KG1 (cell line): ENCODE measurements around the gene PTPN6.
"Not testable (repeated sequence)": the region's sequence is repeated elsewhere in the genome, so short reads cannot be mapped to it uniquely, and the experiment has no call there.

Experiments
- DNase-seq: peaks from one replicate; lab custom pipeline; 2025; lab: John Stamatoyannopoulos, UW

Gene PTPN6

DNA sequence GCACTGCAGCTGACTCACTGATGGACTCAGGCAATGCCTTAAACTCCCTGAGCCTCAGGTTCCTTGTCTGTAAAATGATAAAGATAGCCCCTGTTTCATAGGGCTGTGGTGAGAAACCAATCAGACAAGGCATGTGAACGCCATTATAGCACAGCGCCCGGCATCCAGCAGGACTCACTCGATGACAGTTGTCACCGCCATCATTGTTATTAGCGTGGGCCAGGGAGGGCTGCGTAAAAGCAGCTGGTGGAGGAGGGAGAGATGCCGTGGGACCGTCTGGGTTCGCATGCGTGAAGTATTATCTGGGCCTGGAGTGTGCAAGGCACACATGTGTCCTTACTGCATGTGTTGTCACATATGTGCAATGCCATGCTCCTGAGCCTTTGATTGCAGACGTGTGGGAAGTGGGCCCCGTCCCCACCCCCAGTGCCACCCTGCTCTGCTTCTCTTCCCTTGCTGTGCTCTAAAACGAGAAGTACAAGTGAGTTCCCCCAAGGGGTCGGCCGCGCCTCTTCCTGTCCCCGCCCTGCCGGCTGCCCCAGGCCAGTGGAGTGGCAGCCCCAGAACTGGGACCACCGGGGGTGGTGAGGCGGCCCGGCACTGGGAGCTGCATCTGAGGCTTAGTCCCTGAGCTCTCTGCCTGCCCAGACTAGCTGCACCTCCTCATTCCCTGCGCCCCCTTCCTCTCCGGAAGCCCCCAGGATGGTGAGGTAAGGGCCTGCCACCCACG is at the start of gene PTPN6:
Gene PTPN6, plus strand, starts transcription at position 546 of the 730 bp plus-strand sequence. Its CDS starts 157 bp downstream, at position 703.
- DNase-seq = peak; percentile 78

DNA sequence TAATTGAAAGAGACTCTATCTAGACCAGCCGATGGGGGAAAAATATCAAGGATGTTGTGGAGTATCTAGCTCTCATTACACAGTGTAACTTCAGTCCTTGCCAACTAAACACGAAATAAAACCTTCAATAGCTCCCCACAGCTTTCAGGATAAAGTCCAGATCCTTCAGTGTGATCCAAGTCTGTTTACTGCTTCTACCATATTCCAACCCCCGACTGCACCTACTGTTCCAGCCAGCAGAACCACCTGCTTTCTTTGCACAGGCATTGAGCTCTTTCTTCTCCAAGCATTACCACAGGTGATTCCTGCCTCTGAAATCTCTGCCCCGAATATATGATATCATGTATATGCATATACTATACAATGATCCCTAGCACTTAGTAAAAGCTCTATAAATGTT is 48.7 kb upstream of the PTPN6 start:
- no peak for DNase-seq

DNA sequence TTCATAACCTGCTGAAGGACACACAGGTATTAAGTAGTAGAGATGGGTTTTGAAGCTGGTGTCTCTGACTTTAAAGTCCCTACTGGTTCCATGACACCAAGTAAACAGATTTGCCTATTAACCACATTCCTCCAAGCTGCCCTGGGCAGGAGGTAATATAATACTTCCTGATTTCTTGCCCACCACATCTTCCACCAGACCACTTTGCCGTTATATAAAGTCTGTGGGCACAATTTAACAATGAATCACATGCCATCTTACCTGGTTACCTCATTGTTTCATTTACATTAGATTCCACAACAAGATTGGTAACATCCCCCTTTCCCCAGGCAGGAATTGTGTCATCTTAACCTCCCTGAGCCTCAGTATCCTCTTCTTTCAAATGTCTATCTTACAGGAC is 47.4 kb upstream of the PTPN6 start:
- DNase-seq = no peak

DNA sequence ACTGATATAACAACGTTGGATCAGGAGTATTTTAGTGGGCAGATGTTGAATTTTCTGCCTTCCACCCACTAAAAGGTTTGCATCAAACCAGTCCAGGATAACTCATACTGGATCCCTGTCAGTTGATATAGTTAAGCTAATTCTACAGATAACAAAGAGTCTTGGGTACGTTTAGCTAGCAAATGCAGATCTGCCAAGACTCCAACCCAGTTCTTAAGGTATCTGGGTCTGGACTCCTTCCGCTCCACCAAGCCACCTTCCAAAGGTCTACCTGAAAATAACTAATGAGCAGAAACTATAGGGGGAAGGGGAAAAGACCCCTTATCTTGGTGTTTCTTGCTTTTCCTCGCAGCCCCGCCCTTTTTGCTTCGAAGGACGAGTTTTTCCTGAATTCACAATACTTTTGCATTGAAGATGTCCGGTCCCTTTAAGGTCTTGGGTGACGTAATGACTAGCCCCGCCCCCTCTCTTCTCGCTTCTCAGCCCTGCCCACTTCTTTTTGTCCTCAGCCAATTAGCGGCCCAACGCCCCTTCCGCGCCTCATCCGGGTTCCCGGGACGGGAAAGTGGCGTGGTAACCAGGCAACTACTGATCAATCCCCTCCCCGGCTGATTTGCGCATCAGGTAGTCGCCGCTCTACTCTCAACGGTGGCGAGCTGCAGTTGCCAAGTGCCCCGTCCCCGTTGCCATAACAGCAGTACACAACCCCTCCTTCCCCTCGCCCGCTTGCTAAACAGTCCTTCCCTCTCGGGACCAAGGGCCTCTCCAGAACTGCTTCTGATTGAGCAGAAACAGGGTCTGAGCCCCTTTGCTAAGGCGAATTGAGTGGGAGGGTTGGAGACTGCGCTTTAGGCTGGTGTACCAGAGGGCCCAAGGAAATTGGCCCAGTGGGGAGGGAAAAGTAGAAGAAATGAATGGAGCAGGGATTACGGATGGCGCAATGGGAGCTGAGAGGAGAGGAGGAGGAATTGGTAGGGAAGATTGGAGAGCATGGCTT is 46.6 kb upstream of the PTPN6 start, which contains the start of gene LRRC23:
Gene LRRC23, plus strand, starts transcription at position 543 of the 997 bp plus-strand sequence. CDS start 812 bp downstream, outside the sequence.
- peak; percentile 86 for DNase-seq

DNA sequence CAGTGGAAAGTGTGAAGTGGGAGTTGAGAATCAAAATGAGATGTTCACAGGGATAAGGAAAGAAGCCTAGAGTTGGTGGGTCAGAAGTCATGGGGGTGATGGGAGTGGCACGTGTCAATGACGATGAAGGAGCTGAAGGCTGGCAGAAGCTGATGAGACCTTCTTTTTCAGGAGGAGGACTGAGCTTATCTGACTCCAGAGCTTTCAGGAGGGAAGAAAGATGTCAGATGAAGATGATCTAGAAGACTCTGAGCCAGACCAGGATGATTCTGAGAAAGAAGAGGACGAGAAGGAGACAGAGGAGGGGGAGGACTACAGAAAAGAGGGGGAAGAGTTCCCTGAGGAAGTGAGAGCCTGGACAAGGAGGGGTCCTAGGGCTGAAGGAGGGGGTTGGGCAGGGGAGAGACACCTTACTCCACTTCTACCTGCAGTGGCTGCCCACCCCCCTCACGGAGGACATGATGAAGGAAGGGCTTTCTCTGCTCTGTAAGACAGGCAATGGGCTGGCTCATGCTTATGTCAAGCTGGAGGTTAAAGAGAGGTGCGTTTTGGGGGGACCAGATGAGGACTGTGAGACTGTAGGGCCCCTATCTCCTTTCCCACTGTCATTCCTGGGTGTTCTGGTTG is 45.6 kb upstream of the PTPN6 start:
- DNase-seq = no peak

DNA sequence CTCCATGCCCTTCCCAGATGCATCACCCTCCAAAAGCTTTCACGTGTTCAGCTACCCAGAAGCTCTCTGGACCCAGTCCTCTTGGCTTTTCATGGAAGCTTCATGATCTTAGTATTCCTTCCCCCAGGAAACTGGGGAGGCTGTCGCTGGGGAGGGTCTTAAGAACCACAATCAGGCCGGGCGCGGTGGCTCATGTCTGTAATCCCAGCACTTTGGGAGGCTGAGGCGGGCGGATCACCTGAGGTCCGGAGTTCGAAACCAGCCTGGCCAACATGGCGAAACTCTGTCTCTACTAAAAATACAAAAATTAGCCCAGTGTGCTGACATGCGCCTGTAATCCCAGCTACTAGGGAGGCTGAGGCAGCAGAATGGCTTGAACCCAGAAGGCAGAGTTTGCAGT is 43.0 kb upstream of the PTPN6 start:
- DNase-seq = not testable (repeated sequence)

DNA sequence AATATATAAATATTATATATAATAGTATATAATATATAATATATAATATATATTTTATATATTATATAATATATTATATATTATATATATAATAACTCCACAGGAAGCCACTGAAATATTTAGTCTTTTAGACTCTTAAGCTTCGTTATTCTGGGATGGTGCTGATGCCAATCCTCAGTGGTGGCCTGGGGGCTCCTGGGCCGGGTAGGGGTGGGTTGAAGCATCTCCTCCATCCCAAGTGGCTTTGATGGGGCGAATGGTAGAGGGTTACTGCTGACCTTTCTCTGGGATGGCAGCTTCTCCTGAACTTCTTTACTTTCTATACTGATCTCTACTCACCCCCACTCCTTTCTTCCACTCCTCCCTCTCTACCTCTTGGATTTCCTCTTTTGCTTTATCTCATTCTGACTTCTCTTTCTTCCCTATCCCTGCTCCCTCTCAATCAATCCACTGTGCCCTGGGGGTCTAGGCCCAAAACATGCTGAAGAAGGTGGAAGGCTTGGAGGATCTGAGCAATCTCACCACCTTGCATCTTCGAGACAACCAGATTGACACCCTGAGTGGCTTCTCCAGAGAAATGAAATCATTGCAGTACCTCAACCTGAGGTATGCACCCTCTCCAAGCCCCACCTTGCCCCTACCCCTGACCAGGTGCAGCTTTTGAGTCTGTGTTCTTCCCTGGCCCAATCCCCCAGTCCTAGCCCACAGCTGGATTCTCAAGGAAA is 41.6 kb upstream of the PTPN6 start:
- DNase-seq = no peak

DNA sequence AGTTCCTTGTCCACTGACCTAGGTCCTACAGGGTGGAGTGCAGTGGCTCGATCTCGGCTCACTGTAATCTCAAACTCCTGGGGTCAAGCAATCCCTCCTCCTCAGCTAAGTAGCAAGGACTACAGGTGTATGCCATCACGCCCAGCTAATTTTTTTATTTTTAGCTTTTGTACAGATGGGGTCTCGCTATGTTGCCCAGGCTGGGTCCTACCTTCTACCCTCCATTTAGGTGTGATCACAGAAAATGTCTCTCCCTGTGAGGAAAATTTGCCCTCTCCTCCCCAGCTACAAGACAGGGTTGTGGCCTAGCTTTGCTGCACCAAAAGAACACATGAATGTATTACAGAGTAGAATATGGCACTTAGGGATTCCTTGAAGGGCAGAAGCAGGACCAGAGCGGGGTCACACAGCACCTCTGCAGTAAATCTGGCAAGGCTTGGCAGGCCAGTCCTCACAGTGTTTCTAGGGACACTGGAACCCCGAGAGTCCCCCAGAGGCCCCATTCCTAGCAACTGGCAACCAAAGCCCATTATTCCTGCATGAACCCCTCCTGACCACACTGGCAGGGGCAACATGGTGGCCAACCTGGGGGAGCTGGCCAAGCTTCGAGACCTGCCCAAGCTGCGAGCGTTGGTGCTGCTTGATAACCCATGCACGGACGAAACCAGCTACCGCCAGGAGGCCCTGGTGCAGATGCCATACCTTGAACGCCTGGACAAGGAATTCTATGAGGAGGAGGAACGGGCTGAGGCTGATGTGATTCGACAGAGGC is 38.8 kb upstream of the PTPN6 start:
- no peak for DNase-seq

DNA sequence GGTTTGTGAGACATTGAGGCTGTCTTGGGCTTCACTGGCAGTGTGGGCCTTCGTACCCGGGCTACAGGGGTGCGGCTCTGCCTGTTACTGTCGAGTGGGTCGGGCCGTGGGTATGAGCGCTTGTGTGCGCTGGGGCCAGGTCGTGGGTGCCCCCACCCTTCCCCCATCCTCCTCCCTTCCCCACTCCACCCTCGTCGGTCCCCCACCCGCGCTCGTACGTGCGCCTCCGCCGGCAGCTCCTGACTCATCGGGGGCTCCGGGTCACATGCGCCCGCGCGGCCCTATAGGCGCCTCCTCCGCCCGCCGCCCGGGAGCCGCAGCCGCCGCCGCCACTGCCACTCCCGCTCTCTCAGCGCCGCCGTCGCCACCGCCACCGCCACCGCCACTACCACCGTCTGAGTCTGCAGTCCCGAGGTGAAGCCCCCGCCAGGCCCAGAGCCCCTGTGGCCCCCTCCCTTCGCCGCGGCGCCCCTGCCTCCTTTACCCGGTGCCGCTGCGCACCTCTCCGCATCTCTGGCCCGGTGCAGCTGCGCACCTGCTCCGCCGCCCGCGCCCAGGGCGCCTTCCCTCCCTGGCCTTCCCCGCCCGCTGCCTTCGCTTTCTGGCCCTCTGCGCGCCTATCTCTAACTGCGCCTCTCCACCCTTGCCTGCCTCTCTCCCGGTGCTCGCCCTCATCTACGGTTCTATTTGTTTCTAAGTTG is 36.8 kb upstream of the PTPN6 start, which contains the start of gene ENO2:
Gene ENO2, plus strand, starts transcription at position 335 of the 701 bp plus-strand sequence. CDS start 1,253 bp downstream, outside the sequence.
- no peak for DNase-seq

DNA sequence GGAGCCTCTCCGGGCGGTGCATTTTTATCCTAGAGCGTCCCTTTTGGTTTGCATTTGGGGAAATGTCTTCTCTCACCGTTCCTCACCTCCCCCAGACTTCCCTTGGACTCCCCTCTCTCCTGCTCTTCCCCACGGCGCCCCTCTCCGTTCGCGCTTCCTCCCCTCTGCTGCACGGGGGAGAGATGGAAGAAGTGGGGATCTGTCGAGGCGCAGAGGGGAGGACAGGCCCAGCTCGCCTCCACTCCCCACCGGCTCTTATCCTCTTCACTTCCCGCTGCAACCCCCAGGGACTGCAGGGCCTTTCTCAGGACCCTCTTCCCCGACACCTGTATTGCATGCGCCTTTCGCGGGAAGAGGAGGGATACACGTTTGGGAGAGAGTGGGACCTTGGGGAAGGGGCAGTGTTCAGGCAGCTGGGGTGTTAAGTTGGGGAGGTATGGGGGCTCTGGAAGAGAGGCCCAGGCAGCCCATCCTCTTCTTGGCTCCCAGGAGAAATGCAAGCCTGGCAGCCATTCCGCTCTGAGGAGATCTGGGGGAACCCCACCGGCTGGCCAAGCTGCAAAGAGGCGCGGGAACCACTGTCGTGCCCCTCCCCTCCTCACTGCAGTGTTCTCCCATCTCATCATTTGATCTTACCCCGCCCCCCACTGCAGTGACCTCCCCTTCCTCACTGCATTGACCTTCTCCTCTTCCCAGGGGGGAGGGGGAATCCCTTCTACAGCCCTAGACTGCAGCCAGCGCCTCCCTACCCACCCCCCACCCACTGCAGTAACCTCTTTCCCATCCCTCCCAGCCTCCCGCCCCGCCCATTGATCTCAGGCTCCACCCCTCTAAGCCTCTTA is 36.0 kb upstream of the PTPN6 start:
- DNase-seq = no peak

DNA sequence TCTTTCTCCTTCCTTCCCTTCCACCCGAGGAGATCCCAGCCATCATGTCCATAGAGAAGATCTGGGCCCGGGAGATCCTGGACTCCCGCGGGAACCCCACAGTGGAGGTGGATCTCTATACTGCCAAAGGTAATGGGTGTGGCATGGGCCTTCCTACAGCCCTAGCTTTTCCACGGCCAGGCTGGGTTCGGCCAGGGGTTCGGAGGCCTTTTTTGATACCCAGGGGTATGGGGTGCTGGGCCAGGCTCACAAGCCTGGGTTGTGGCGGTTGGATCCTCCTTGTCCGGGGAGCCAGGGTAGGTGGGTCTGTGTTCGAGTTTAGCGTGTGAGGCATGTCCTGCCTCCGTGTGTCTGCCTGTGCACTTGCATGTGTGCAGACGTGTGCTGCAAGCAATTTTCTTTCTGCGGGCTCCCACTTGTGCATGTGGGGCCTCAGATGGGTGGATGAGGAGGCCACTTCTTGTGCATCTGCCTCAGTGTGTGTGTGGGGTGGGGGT is 35.3 kb upstream of the PTPN6 start:
- DNase-seq = no peak

DNA sequence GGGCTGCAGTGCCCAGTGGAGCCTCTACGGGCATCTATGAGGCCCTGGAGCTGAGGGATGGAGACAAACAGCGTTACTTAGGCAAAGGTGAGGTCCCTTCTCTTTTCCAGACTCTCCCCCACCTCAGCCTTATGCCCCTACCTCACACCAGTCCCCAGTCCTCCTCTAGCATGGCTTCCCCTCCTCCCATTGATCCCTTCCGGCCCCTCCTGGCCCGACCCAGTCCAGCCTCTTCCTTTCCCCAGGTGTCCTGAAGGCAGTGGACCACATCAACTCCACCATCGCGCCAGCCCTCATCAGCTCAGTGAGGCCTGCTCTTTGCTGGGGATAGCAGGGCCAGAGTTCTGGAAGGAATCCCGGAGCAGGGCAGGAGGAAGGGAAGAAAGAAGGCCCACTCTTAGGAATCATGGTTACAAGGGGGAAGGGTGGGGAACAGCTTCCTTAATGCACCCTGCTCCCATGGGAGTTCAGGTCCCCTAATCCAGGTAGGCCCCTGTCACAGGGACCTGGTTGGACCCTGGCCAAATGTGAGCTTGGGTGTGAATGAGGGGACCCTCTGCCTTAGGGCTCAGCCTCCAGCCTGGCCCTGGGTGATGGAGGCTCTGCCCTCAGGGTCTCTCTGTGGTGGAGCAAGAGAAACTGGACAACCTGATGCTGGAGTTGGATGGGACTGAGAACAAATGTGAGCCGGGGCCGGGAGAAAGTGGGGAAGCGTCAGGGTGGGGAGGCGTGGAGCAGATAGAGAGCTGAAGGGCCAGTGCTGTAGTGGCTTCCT is 34.5 kb upstream of the PTPN6 start:
- DNase-seq = no peak

DNA sequence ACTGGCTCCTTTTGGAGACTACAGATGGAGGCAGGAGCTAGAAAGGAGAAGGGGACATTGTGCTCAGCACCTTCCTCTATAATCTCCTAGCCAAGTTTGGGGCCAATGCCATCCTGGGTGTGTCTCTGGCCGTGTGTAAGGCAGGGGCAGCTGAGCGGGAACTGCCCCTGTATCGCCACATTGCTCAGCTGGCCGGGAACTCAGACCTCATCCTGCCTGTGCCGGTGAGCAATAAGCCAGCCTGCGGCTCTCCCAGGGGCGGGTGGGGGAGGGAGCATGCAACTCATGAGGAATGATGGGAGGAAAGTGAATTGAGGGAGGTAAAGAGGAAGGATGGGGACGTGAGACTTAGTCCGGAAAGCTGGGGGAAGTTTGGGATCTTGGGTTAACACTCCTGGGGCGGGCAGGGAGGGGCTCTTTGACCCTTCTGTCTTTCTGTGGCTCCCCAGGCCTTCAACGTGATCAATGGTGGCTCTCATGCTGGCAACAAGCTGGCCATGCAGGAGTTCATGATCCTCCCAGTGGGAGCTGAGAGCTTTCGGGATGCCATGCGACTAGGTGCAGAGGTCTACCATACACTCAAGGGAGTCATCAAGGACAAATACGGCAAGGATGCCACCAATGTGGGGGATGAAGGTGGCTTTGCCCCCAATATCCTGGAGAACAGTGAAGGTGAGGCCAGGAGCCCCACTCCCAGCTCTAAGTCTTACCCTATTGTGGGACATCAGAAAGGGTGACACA is 33.5 kb upstream of the PTPN6 start:
- DNase-seq = no peak

DNA sequence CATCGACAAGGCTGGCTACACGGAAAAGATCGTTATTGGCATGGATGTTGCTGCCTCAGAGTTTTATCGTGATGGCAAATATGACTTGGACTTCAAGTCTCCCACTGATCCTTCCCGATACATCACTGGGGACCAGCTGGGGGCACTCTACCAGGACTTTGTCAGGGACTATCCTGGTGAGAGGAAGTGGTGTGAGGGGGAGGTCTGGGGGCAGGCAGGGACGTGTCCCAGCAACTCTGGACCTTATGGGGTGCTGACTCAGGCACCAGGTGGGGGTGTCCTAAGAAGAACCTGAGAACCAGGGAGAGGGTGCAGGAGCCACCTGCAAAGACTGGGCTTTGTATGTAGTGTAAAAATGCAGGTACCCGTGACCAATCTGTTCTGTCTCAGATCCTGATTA is 31.6 kb upstream of the PTPN6 start:
- no peak for DNase-seq

DNA sequence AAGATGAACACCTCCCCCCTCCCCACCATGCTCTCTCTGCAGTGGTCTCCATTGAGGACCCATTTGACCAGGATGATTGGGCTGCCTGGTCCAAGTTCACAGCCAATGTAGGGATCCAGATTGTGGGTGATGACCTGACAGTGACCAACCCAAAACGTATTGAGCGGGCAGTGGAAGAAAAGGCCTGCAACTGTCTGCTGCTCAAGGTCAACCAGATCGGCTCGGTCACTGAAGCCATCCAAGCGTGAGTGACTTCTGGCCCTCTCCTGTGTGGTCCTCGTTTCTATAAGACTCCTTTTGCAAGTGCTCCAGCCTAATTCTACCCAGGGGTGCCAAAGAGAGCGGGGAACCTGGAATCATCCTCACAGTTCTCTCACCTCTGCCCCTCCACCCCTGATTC is 29.6 kb upstream of the PTPN6 start:
- no peak for DNase-seq

DNA sequence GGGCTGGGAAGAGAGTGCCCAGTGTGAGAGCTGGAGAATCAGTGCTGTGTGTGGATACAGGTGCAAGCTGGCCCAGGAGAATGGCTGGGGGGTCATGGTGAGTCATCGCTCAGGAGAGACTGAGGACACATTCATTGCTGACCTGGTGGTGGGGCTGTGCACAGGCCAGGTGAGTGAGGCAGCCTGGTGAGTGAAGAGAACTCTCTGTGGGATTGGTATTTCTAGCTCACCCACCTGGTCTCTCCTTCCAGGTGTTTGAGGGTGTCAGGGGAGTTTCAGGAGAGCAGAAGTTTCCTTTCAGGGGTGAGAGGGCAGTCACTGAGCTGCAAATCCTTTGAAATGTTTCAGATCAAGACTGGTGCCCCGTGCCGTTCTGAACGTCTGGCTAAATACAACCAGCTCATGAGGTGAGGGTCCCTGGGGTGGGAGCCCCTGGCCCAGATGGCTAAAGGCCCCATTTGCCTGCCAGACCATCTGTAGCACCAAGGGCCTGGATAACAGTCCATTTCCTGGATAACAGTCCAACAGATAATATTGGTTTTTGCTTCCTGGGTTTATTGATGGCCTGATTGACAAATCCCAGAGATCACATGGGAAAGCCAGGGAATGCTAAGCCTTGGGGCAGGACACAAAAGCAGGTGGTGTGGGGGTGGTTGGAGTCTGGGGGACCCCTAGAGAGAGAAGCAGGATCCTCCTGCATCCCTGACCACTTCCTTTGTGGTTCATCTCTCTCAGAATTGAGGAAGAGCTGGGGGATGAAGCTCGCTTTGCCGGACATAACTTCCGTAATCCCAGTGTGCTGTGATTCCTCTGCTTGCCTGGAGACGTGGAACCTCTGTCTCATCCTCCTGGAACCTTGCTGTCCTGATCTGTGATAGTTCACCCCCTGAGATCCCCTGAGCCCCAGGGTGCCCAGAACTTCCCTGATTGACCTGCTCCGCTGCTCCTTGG is 28.9 kb upstream of the PTPN6 start:
- DNase-seq = no peak
